Keratinocyte (primary cell): ENCODE measurements around the gene TMPRSS4.

Experiments used
- EZH2 ChIP-seq: IDR thresholded peaks from one replicate; pipeline ENCODE4 v1.6.1; 2012; ENCODE audit warnings: inconsistent platforms, mild to moderate bottlenecking, low read length, moderate library complexity
- TF ChIP-seq, protein P1 (sequence below), 3 experiments: IDR thresholded peaks in 1 of 3; conservative IDR thresholded peaks in 1 of 3; optimal IDR thresholded peaks in 1 of 3; 2 replicates in 2 of 3; 3 replicates in 1 of 3; pipeline versions ENCODE3 to v1.5.1; 2011; ENCODE audit warnings: low read length in 3 of 3, mild to moderate bottlenecking in 3 of 3, moderate library complexity in 2 of 3, control low read depth in 1 of 3, inconsistent platforms in 1 of 3; ENCODE audit not compliant: insufficient read depth in 2 of 3; ENCODE audit errors: extremely low read depth in 1 of 3

DNA sequence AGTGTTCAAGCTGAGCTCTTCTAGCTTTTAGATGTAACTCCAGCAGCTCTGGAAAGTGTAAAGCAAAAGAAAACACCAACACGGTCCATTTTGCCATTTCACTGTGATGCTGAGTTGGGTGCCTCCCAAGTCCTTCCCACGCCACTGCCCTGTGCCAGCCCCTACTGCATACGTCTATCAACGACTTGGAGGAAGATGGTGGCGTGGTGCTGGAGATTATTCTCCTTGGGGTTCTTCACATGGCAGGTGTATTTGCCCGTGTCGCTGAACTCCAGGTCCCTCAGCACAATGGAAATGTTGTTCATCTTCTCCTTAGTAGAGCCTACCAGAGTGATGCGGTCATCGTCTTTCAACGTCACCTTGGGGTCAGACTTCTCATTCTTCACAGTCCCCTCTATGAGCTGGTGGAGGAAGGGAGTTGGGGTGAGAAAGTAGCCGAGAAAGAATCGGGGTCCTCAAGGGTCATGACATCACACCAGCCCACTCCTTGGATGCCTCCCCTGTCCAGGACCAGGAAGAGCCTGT, 66.8 kb downstream of the TMPRSS4 start:
- TF ChIP-seq, protein P1, sequence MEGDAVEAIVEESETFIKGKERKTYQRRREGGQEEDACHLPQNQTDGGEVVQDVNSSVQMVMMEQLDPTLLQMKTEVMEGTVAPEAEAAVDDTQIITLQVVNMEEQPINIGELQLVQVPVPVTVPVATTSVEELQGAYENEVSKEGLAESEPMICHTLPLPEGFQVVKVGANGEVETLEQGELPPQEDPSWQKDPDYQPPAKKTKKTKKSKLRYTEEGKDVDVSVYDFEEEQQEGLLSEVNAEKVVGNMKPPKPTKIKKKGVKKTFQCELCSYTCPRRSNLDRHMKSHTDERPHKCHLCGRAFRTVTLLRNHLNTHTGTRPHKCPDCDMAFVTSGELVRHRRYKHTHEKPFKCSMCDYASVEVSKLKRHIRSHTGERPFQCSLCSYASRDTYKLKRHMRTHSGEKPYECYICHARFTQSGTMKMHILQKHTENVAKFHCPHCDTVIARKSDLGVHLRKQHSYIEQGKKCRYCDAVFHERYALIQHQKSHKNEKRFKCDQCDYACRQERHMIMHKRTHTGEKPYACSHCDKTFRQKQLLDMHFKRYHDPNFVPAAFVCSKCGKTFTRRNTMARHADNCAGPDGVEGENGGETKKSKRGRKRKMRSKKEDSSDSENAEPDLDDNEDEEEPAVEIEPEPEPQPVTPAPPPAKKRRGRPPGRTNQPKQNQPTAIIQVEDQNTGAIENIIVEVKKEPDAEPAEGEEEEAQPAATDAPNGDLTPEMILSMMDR (optimal IDR thresholded peaks at IDR 0.05 in 1 of 3, IDR thresholded peaks at IDR 0.05 in 1 of 3, conservative IDR thresholded peaks at IDR 0.05 in 1 of 3; ENCODE audit: extremely low read depth in 1 of 3, insufficient read depth in 2 of 3, low read length in 3 of 3): no peak
- TF ChIP-seq EZH2: no peak
